ENCODE measurements around the gene IQCK.
A peak's percentile ranks its signal among the peaks of the same experiment; 100 is the strongest.

Gene IQCK

DNA sequence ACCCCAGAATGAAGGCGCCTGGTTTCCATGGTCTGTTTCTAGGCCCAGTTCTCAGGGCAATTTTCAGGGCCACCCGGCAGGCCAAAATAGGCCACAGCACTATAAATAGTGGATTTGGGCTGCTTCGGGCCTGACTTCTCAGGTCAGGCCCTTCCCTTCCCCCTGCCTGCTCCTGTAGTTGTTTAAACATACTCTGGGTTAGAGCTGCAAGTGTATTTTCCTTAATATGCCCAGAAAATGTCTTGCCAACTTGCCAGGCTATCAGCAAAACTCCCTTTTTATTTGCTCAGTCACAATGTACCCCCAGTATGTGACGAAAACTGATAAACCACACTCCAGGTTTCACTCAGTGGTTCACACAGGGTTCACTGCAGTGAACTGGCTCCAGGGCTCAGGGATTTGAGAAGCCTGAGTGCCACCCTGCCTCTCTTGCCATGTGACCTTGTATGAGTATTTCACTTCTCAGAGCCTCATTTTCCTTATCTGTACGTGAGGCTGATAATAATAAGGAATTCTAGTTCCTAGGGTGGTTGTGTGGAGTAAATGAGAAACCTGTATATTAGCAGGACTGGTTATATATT is 90.1 kb downstream of the IQCK start:
- DNase-seq: no peak
- TF ChIP-seq, protein P1, sequence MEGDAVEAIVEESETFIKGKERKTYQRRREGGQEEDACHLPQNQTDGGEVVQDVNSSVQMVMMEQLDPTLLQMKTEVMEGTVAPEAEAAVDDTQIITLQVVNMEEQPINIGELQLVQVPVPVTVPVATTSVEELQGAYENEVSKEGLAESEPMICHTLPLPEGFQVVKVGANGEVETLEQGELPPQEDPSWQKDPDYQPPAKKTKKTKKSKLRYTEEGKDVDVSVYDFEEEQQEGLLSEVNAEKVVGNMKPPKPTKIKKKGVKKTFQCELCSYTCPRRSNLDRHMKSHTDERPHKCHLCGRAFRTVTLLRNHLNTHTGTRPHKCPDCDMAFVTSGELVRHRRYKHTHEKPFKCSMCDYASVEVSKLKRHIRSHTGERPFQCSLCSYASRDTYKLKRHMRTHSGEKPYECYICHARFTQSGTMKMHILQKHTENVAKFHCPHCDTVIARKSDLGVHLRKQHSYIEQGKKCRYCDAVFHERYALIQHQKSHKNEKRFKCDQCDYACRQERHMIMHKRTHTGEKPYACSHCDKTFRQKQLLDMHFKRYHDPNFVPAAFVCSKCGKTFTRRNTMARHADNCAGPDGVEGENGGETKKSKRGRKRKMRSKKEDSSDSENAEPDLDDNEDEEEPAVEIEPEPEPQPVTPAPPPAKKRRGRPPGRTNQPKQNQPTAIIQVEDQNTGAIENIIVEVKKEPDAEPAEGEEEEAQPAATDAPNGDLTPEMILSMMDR (IDR thresholded peaks at IDR 0.05; ENCODE audit: low read depth, low read length, missing control alignments): no peak
- Histone ChIP-seq H3K27me3 (replicated peaks) (no peaks in the 10 kb centered on the region), H3K4me3 (ENCODE audit: low read depth, low read length) (no peak overlapping the region), H3K27ac (peak overlapping the region; percentile 54), H3K36me3 (replicated peaks) (no peaks in the 10 kb centered on the region)
- in situ Hi-C loops (cut with HindIII; ENCODE audit: low pct_ligation_motif_present, low sequenced_read_pairs): no loop called here

DNA sequence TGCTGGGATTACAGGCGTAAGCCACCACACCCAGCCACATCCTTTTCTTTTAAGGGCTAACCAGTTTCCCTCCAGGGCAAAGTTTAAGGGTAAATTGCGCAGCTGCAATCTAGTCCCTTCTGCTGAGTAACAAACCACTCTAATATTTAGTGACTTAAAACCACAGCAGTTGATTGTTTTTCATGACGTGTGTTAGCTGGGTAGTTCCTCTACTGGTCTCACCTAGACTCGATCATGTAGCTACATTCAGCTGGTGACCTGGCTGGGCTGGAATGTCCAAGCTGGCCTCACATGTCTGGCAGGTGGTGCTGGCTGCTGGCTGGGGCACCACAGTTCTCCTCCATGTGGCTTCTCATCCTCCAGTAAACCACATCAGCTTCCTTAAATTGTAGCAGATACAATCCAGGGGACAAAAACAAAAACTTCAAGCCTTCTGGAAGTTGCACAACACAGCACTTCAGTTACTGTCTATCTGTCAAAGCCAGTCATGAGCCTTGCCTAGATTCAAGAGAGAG is 91.1 kb downstream of the IQCK start:
- Histone ChIP-seq H3K27me3 (replicated peaks) (no peaks in the 10 kb centered on the region), H3K27ac (no peak overlapping the region), H3K4me3 (ENCODE audit: low read depth, low read length) (no peak overlapping the region), H3K36me3 (replicated peaks) (no peaks in the 10 kb centered on the region)
- in situ Hi-C loops (cut with HindIII; ENCODE audit: low pct_ligation_motif_present, low sequenced_read_pairs): no loop called here
- DNase-seq: no peak
- TF ChIP-seq, protein P1 (IDR thresholded peaks at IDR 0.05; ENCODE audit: low read depth, low read length, missing control alignments): no peak

DNA sequence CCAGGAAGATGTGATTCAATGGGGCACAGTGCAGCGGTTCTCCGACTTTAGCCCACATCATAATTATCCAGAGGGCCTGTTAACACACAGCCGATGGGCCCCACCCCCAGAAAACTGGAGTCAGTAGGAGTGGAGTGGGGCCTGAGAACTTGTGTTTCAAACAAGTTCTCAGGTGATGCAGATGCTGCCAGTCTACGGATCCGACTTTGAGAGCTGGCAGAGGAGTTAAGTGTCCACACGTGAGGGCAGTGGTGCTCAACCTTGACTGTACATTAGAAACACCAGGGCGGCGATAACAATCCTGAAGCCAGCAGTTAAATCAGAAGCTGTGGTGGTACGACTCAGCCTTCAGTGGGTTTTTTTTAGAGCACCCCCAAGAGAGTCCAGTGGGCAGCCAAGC is 91.6 kb downstream of the IQCK start:
- H3K27me3 ChIP-seq (replicated peaks): no peaks in the 10 kb centered on the region
- H3K4me3 ChIP-seq (ENCODE audit: low read depth, low read length): no peak overlapping the region
- in situ Hi-C loops (cut with HindIII; ENCODE audit: low pct_ligation_motif_present, low sequenced_read_pairs): no loop called here
- DNase-seq: no peak
- no peak overlapping the region for H3K27ac ChIP-seq
- TF ChIP-seq, protein P1 (IDR thresholded peaks at IDR 0.05; ENCODE audit: low read depth, low read length, missing control alignments): no peak
- no peaks in the 10 kb centered on the region for H3K36me3 ChIP-seq (replicated peaks)

DNA sequence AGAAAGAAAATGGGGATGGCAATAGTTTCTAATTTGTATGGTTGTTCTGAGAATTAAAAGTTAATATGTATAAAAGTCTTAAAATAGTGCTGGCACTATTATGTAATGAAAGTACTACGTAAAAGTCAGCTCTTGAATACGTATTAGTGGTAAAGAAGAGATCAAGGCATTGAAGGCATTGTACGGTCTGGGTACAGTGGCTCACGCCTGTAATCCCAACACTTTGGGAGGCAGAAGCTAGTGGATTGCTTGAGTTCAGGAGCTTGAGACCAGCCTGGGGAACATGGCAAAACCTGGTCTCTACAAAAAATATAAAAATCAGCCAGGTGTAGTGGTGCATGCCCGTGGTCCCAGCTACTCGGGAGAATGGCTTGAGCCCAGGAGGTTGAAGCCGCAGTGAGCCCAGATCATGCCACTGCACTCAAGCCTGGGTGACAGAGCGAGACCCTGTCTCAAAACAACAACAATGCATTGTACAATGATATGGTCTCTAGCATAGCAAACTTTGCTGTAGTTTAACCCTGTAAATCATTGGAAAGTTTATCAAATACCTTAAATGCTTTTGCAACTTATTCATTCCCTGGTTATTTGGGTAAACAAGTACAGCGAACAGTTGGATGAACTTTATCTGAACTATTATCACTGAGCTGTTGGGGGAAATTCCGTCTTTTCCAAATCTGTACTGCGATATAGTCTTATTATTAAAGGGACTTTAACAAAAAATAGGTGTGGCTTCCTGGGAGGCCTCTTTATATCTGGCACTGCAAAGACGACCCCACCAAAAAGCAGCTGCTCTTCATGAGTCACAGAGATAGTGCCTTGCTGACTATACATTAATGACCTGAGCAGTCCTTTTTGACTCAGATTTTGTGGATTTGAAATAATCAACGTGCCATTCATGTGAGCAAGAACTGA is 93.0 kb downstream of the IQCK start:
- DNase-seq: peak; percentile 94

DNA sequence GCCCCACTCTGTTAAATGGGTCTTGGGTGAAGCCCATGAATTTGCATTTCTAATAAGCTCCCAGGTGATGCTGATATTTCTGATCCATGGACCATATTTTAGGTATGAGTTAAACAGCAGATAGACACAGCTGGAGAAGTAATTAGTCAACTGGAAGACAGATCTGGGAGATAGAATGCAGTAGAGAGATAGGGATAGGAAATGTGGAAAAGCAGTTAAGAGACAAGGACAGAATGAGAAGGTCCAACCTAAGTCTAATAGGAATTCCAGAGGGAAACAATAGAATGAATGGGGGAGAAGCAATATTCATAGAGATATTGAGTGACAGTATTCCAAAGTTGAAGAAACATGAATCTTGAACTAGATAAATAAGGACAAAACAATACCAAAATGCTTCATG is 94.9 kb downstream of the IQCK start:
- Histone ChIP-seq H3K4me3 (ENCODE audit: low read depth, low read length) (no peak overlapping the region), H3K36me3 (replicated peaks) (no peaks in the 10 kb centered on the region), H3K27ac (no peak overlapping the region), H3K27me3 (replicated peaks) (no peaks in the 10 kb centered on the region)
- DNase-seq: no peak
- in situ Hi-C loops (cut with HindIII; ENCODE audit: low pct_ligation_motif_present, low sequenced_read_pairs): no loop called here
- TF ChIP-seq, protein P1 (IDR thresholded peaks at IDR 0.05; ENCODE audit: low read depth, low read length, missing control alignments): no peak

More for the DNA sequence above, 93.0 kb downstream of the IQCK start:
- no peaks in the 10 kb centered on the region for H3K27me3 ChIP-seq (replicated peaks)
- no peak overlapping the region for H3K4me3 ChIP-seq (ENCODE audit: low read depth, low read length)
- H3K36me3 ChIP-seq (replicated peaks): no peaks in the 10 kb centered on the region
- TF ChIP-seq, protein P1 (IDR thresholded peaks at IDR 0.05; ENCODE audit: low read depth, low read length, missing control alignments): no peak
- H3K27ac ChIP-seq: peak overlapping the region; percentile 84
- in situ Hi-C loops (cut with HindIII; ENCODE audit: low pct_ligation_motif_present, low sequenced_read_pairs): no loop called here
